Neutrophil (primary cell): ENCODE measurements around the gene DSG2.
"Not testable (repeated sequence)": the region's sequence is repeated elsewhere in the genome, so short reads cannot be mapped to it uniquely, and the experiment has no call there.

Source experiments
- H3K27ac ChIP-seq: fragments of 200-600 bp; sonication (generic); 2 replicates; pipeline ENCODE4 v1.5.1; 2016; ENCODE audit warnings: mild to moderate bottlenecking, moderate library complexity
- H3K27me3 ChIP-seq: fragments of 200-600 bp; sonication (generic); 2 replicates; pipeline ENCODE4 v1.6.0; 2016; ENCODE audit warnings: mild to moderate bottlenecking
- H3K36me3 ChIP-seq: fragments of 200-600 bp; sonication (generic); 2 replicates; pipeline ENCODE4 v1.5.1; 2017
- H3K4me1 ChIP-seq, 2 experiments: fragments of 200-600 bp in 1 of 2; sonication (generic) in 1 of 2; 1 replicate in 1 of 2; 2 replicates in 1 of 2; pipeline versions ENCODE4 v1.5.1 to v1.6.1; 2013 to 2016; ENCODE audit warnings: low read depth in 1 of 2, low read length in 1 of 2, mild to moderate bottlenecking in 1 of 2, moderate library complexity in 1 of 2; ENCODE audit not compliant: control insufficient read depth in 1 of 2, insufficient read depth in 1 of 2
- H3K4me3 ChIP-seq, 2 experiments: fragments of 200-600 bp in 1 of 2; sonication (generic) in 1 of 2; 1 replicate in 1 of 2; 2 replicates in 1 of 2; pipeline ENCODE4 v1.5.1; 2013 to 2016; ENCODE audit warnings: low read depth in 1 of 2, low read length in 1 of 2, mild to moderate bottlenecking in 1 of 2, moderate library complexity in 1 of 2
- H3K9me3 ChIP-seq: fragments of 200-600 bp; sonication (generic); 2 replicates; pipeline ENCODE4 v1.5.1; 2016
- CTCF ChIP-seq: fragments of 200-600 bp; sonication (generic); IDR thresholded peaks from 2 replicates; pipeline ENCODE4 v1.5.1; 2016; ENCODE audit warnings: antibody characterized with exemption

DSG2 gene

GRCh38 chr18:31500051-31500688, 2.2 kb downstream of the DSG2 start:
- peaks cover 5 to 17% of the 10 kb centered on the region in 2 experiments for H3K4me1 ChIP-seq
- H3K4me3 ChIP-seq, result no peak overlapping the region
- no peaks in the 10 kb centered on the region for H3K36me3 ChIP-seq
- no peak overlapping the region for H3K27ac ChIP-seq
- H3K27me3 ChIP-seq, result peaks cover 64% of the 10 kb centered on the region
- H3K9me3 ChIP-seq, result no peaks in the 10 kb centered on the region
- no peak for TF ChIP-seq CTCF

GRCh38 chr18:31503011-31503410, 5.0 kb downstream of the DSG2 start:
- H3K27me3 ChIP-seq, result peaks cover 35% of the 10 kb centered on the region
- H3K36me3 ChIP-seq, result no peaks in the 10 kb centered on the region
- TF ChIP-seq CTCF, result no peak
- no peak overlapping the region for H3K4me3 ChIP-seq
- H3K9me3 ChIP-seq, result no peaks in the 10 kb centered on the region
- peaks cover 5 to 9% of the 10 kb centered on the region in 2 experiments for H3K4me1 ChIP-seq
- H3K27ac ChIP-seq, result no peak overlapping the region

GRCh38 chr18:31504455-31505147, 6.6 kb downstream of the DSG2 start:
- TF ChIP-seq CTCF, result no peak
- H3K4me3 ChIP-seq, result no peak overlapping the region
- no peaks in the 10 kb centered on the region for H3K9me3 ChIP-seq
- H3K36me3 ChIP-seq, result no peaks in the 10 kb centered on the region
- H3K27ac ChIP-seq, result no peak overlapping the region
- H3K27me3 ChIP-seq, result peaks cover 19% of the 10 kb centered on the region
- H3K4me1 ChIP-seq, result no peaks in the 10 kb centered on the region

DNA sequence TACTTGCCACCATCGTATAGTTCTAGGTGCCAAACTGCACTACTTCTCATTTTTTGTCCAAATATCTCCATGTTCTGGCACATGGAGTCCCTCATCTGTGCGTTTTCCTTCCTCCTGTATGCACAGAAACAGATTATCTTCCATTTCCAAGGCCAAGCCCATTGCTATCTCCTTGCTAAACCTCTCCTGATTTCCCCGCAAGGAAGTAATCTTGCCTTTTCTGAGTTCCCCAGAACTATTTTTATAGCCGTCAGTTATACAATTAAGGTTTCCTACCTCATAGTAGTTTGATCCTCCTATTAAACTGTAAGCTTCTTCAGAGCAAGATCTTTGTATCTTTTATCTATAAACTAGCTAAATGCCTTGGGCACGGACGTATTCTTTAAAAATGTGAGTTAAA, 7.2 kb downstream of the DSG2 start:
- H3K9me3 ChIP-seq, result no peaks in the 10 kb centered on the region
- TF ChIP-seq CTCF, result no peak
- H3K4me1 ChIP-seq, result no peaks in the 10 kb centered on the region
- no peaks in the 10 kb centered on the region for H3K36me3 ChIP-seq
- no peak overlapping the region for H3K27ac ChIP-seq
- peaks cover 14% of the 10 kb centered on the region for H3K27me3 ChIP-seq
- H3K4me3 ChIP-seq, result no peak overlapping the region

DNA sequence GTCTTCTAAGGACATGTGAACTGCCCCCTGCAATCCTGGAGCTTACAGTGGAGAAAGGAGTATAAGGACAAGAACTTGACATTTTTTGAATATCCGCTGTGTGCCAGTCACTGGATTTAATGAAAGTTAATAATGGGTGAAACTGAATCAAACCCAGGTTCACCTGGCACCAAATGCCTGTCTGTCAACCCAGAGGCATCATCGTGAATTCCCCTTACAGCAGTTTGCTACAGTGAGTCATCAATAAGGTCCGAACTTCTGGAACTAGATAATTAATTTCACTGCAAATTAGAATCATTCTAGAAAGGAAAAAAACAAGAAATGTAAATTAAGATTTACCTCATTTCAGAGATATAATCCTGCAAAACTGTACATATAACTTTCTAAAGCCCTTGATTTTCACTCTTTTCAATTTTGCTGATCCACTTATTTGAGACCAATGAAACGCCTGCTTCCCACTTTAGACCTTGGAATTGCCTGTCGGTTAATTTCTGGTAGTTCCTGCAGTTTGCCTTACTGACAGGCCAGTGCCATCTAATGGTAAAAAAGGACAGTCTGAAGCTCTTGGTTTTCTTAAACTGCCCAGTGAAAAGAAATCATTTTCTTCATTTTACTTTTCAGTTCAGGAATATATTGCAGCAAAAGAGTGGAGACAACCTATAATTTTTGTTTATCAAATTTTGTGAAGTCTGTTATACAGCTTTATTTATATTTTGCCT, 8.2 kb downstream of the DSG2 start:
- no peaks in the 10 kb centered on the region for H3K36me3 ChIP-seq
- no peak for TF ChIP-seq CTCF
- no peak overlapping the region for H3K4me3 ChIP-seq
- H3K27ac ChIP-seq, result no peak overlapping the region
- no peaks in the 10 kb centered on the region for H3K4me1 ChIP-seq
- H3K9me3 ChIP-seq, result no peaks in the 10 kb centered on the region
- peaks cover 5% of the 10 kb centered on the region for H3K27me3 ChIP-seq

DNA sequence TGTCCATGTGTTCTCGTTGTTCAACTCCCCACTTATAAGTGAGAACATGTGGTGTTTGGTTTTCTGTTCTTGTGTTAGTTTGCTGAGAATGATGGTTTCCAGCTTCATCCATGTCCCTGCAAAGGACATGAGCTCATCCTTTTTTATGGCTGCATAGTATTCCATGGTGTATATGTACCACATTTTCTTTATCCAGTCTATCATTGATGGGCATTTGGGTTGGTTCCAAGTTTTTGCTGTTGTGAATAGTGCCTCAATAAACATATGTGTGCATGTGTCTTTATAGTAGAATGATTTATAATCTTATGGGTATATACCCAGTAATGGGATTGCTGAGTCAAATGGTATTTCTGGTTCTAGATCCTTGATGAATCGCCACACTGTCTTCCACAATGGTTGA, 9.1 kb downstream of the DSG2 start:
- H3K27me3 ChIP-seq, H3K4me3 ChIP-seq, H3K9me3 ChIP-seq, H3K27ac ChIP-seq, H3K36me3 ChIP-seq, H3K4me1 ChIP-seq: not testable (repeated sequence)
